HG03521 (cell line): ENCODE data around the gene CYB5R2.
"Not testable (repeated sequence)": the region's sequence is repeated elsewhere in the genome, so short reads cannot be mapped to it uniquely, and the experiment has no call there.

Experiments
- ATAC-seq: cut with Tn5 transposase; IDR thresholded peaks from one replicate; pipeline ENCODE4 v1.9.1; 2021; ENCODE audit warnings: mild to moderate bottlenecking, moderate library complexity; ENCODE audit not compliant: unreplicated experiment

CYB5R2 gene

DNA sequence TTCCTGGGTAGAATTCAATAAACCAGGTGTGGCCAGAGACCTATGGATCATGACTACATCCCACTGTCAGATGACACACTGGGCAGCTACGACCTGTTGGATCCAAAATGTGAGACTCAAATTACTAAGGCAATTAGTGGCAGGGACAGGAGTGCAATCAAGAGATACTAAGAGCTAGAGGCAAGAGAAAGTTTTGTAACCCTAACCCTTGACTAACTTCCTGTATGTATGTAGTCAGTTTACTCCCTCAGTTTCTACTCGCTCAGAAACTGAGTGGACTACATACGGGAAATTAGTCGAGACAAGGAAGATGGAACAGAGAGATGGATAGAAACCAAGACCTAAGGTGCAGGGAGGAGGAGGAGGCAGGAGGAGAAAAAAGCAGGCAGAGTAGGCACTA lies 2.7 kb downstream of the CYB5R2 start:
- ATAC-seq, result no peak

DNA sequence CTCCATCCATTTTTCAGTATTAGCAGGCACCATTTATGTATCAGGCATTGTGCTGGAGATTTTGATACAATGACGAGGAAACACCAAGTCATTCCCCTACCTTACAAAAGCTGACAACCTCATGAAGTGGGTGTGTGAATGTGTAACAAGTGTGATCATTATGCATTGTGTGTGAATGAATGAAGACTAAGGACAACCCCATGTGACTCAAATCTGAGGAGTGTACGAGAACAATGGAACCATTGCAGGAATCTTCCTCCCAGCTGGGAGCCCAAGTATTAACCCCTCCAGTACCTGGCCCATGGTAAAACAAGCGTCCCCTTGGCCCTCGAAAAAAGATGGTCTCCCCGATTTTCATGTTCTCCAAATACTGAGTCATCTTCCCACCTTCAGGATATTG lies 4.4 kb downstream of the CYB5R2 start:
- ATAC-seq, result no peak

- no peak for ATAC-seq
These were observed 4.8 kb downstream of the CYB5R2 start for GRCh38 chr11:7668464-7668863.

DNA sequence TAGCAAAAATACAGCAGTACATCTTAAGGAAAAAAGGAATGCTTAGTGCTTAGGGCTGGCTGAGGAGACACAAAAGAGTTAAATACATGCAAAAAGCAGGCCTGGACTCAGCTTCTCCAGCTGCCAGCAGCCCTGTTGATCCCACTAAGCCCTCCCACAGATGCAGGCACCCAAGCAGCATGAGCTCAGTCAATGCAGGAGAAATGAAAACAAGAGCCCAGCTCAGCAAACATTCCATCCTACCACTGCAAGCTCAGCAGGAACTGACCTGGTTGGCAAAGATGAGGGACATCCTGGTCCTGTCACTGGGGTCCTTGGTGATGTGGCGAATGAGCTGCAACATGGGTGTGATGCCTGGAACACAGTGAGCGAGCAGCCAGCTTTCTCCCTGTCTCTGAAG lies 5.8 kb downstream of the CYB5R2 start:
- no peak for ATAC-seq

DNA sequence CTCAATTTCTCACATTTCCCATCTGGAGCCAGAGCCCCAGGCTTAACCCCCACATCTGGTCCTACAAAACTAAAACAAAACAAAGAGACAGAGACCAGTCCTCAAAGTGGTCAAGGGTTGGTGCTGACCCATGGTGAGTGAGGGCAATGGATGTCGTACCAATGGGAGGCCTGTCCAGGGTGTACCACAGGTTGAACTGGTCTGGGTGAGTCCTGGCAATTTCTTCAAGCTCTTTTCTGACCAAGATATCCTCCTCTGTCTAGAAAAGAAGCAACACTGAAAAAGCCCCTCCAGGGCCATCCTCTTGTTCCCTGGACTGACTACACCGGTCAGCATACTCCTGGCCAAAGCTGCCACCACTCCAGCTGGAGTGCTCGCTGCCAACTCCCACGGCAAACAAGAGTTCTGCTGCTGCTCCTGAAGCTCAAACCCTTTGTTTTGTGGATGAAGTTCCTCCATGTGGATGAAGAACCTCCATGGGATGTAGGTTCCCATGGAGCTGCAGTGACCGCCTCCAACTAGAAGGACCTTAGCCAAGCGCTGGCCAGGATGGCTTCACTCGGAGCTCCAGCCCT lies 6.9 kb downstream of the CYB5R2 start:
- no peak for ATAC-seq

DNA sequence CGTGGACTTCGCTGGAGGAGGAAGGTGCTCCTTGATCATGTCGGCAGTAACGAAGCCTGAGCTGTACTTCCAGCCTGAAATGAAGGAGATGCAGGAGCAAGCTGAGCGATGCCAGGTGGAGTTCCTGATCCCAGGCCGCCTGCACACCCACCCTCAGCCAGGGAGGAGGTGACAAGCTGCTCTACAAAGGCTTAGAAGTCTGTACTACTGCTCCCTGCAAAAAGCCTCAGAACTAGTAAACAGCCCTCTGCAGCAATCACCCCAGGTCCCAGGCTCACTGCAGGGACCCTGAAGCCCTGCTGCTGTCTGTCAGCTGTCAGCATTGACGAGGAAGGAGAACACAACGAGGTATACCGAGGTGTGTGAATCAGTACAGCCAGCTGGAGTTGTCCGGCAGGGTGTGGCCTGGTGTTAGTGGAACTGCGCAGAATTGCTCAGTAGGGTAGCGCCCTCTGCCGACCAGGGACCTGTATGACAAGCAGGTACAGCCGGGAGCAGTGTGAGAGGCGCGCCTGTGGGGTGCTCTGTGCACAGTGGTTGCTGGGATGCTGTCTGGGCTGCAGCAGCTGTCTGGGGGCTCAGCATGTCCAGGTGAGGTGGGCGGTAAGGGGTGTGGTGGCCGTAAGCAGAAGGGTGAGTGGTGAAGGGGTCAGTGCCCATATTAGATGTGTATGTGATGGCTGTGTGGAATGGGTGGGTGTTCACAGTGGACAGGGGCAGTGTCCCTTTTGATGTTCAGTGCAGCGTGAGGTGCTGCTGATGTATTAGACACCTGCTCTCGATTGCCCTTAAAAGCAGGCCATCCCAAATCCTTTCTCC lies 7.6 kb downstream of the CYB5R2 start:
- ATAC-seq, result peak; percentile 98

- ATAC-seq, result no peak
These were observed 8.4 kb downstream of the CYB5R2 start for GRCh38 chr11:7664867-7665266.

DNA sequence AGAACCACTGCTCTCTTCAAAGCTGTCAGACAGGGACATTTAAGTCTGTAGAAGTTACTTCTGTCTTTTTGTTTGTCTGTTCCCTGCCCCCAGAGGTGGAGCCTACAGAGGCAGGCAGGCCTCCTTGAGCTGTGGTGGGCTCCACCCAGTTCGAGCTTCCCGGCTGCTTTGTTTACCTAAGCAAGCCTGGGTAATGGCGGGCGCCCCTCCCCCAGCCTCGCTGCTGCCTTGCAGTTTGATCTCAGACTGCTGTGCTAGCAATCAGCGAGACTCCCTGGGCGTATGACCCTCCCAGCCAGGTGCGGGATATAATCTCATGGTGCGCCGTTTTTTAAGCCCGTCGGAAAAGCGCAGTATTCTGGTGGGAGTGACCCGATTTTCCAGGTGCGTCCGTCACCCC lies 9.8 kb downstream of the CYB5R2 start:
- ATAC-seq, result not testable (repeated sequence)

- ATAC-seq, result no peak
These were observed 15.8 kb downstream of the CYB5R2 start for GRCh38 chr11:7657306-7658025.

GRCh38 chr11:7656704-7657103 lies 16.6 kb downstream of the CYB5R2 start:
- no peak for ATAC-seq

GRCh38 chr11:7655253-7656217 lies 17.8 kb downstream of the CYB5R2 start:
- no peak for ATAC-seq

GRCh38 chr11:7654195-7654705 lies 19.1 kb downstream of the CYB5R2 start:
- no peak for ATAC-seq

GRCh38 chr11:7651700-7652099 lies 21.6 kb downstream of the CYB5R2 start:
- ATAC-seq, result no peak

- ATAC-seq, result no peak
These were observed 22.2 kb downstream of the CYB5R2 start for GRCh38 chr11:7651140-7651551.

GRCh38 chr11:7648264-7648663 lies 25.0 kb downstream of the CYB5R2 start:
- no peak for ATAC-seq

GRCh38 chr11:7646866-7647265 lies 26.4 kb downstream of the CYB5R2 start:
- ATAC-seq, result no peak

- no peak for ATAC-seq
These were observed 28.1 kb downstream of the CYB5R2 start for GRCh38 chr11:7645206-7645605.

GRCh38 chr11:7643314-7643713 lies 30.0 kb downstream of the CYB5R2 start:
- ATAC-seq, result no peak

GRCh38 chr11:7642747-7643146 lies 30.6 kb downstream of the CYB5R2 start:
- no peak for ATAC-seq

DNA sequence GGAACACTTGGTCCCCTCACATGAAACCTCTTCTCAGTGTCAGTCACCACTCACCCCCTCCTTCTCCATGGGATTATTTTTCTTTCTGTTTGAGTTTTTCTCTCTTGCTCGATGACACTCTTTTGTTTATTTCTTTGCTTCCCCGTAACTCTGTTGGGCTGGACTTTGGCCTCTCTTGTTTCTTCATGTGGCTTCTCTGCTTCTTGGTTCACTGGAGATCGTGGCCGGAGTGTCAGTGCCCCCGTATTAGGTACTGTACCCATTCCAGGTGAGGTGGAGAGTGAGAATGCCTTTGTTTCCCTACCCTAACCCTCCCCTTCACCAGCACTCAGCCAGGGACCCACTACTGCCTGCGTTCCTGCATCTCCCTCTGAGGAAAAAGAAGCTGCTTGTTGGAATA lies 32.5 kb downstream of the CYB5R2 start:
- ATAC-seq, result no peak

DNA sequence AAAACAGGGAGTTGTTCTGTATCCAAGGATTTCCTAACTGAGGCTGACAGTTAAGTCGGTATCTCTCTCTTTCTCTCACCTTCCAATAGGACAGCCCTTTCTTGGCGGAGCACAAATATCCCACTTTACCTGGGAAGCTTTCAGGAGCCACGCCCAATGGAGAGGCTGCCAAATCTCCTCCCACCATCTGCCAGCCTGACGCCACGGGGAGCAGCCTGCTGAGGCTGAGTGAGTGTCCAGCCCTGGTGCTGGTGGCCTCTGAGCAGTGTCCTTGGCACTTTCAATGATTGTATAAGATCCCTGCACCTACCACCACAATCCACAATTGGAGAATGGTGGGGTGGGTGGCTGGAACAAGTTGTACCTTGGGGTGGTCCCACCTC lies 33.7 kb downstream of the CYB5R2 start:
- ATAC-seq, result no peak
